Keratinocyte (primary cell): ENCODE results near the gene CDYL. TPM values are rescaled to one million over a fixed set of nuclear protein-coding genes. Genes with fewer than 3 reads are reported as not detected.
A peak's percentile ranks its signal among the peaks of the same experiment; 100 is the strongest.

Source experiments
- DNase-seq: peaks from one replicate; pipeline ENCODE4 v3.0.0-alpha.2; 2011; ENCODE audit warnings: low read depth, missing footprints, low spot score
- FAIRE-seq: peaks from 2 replicates; lab custom pipeline; 2011; peaks lifted over from hg19 to GRCh38; lab: Jason Lieb, UNC
- H2AFZ ChIP-seq: 2 replicates; pipeline ENCODE4 v1.6.0; 2012; ENCODE audit warnings: low read length, control low read depth, inconsistent platforms; ENCODE audit not compliant: control insufficient read depth
- H3K27ac ChIP-seq: 2 replicates; pipeline ENCODE4 v1.5.1; 2011; ENCODE audit warnings: low read length; ENCODE audit not compliant: control insufficient read depth, insufficient read depth
- H3K27me3 ChIP-seq: 3 replicates; pipeline ENCODE4 v1.6.0; 2011; ENCODE audit warnings: low read length; ENCODE audit not compliant: control insufficient read depth, insufficient read depth; ENCODE audit errors: extremely low read depth
- H3K36me3 ChIP-seq, 2 experiments: 2 replicates in 1 of 2; 3 replicates in 1 of 2; pipeline ENCODE4 v1.5.1; 2011; ENCODE audit warnings: low read length in 2 of 2, mild to moderate bottlenecking in 1 of 2; ENCODE audit not compliant: control insufficient read depth in 2 of 2, insufficient read depth in 2 of 2; ENCODE audit errors: extremely low read depth in 1 of 2
- H3K4me1 ChIP-seq: 3 replicates; pipeline ENCODE4 v1.5.1; 2011; ENCODE audit warnings: low read length; ENCODE audit not compliant: control insufficient read depth, insufficient read depth; ENCODE audit errors: extremely low read depth
- H3K4me2 ChIP-seq: 3 replicates; pipeline ENCODE4 v1.6.0; 2011; ENCODE audit warnings: low read depth, low read length; ENCODE audit not compliant: control insufficient read depth, insufficient read depth; ENCODE audit errors: extremely low read depth
- H3K4me3 ChIP-seq, 3 experiments: fragments of 200-600 bp in 1 of 3; sonication (generic) in 1 of 3; 2 replicates in 2 of 3; 3 replicates in 1 of 3; pipeline ENCODE4 v1.5.1; 2011 to 2016; ENCODE audit warnings: low read length in 3 of 3, mild to moderate bottlenecking in 3 of 3, control low read depth in 2 of 3, inconsistent platforms in 1 of 3, low read depth in 1 of 3, mixed read lengths in 1 of 3, mixed run types in 1 of 3, moderate library complexity in 1 of 3; ENCODE audit not compliant: control insufficient read depth in 2 of 3, insufficient read depth in 2 of 3; ENCODE audit errors: extremely low read depth in 1 of 3
- H3K79me2 ChIP-seq: 2 replicates; pipeline ENCODE4 v1.6.0; 2012; ENCODE audit warnings: low read length; ENCODE audit not compliant: control insufficient read depth, insufficient read depth
- H3K9ac ChIP-seq: 3 replicates; pipeline ENCODE4 v1.6.0; 2011; ENCODE audit warnings: low read length; ENCODE audit not compliant: control insufficient read depth, insufficient read depth; ENCODE audit errors: extremely low read depth
- H3K9me1 ChIP-seq: 3 replicates; pipeline ENCODE4 v1.6.0; 2011; ENCODE audit warnings: low read length; ENCODE audit not compliant: control insufficient read depth, insufficient read depth; ENCODE audit errors: extremely low read depth
- H3K9me3 ChIP-seq: 2 replicates; pipeline ENCODE4 v1.5.1; 2012; ENCODE audit warnings: low read depth, low read length; ENCODE audit not compliant: control insufficient read depth
- H4K20me1 ChIP-seq: 3 replicates; pipeline ENCODE4 v1.6.0; 2011; ENCODE audit warnings: low read length; ENCODE audit not compliant: control insufficient read depth, insufficient read depth; ENCODE audit errors: extremely low read depth
- EZH2 ChIP-seq: IDR thresholded peaks from one replicate; pipeline ENCODE4 v1.6.1; 2012; ENCODE audit warnings: inconsistent platforms, mild to moderate bottlenecking, low read length, moderate library complexity
- dilution Hi-C: fragments of 300-500 bp; cut with MboI; formaldehyde crosslinking; loops from one replicate; pipeline ENCODE4 v1.7.0; 2020; ENCODE audit warnings: low sequenced_read_pairs; ENCODE audit not compliant: extremely low pct_ligation_motif_present
- polyA plus RNA-seq, 5 experiments: library from polyadenylated mRNA; depleted of rRNA in 3 of 5; stranded (reverse) in 3 of 5; stranded (forward) in 1 of 5; unstranded in 1 of 5; fragments of >200 nt; gene quantifications; 1 replicate in 1 of 5; 2 replicates in 3 of 5; 3 replicates in 1 of 5; pipeline versions ENCODE4 v1.2.1 to v1.2.3, GENCODE V29; 2011 to 2012; ENCODE audit warnings: missing spikeins in 2 of 5, low read depth in 1 of 5, low replicate concordance in 1 of 5
- TF ChIP-seq, protein P1 (sequence below), 3 experiments: IDR thresholded peaks in 1 of 3; conservative IDR thresholded peaks in 1 of 3; optimal IDR thresholded peaks in 1 of 3; 2 replicates in 2 of 3; 3 replicates in 1 of 3; pipeline versions ENCODE3 to v1.5.1; 2011; ENCODE audit warnings: low read length in 3 of 3, mild to moderate bottlenecking in 3 of 3, moderate library complexity in 2 of 3, control low read depth in 1 of 3, inconsistent platforms in 1 of 3; ENCODE audit not compliant: insufficient read depth in 2 of 3; ENCODE audit errors: extremely low read depth in 1 of 3

Gene CDYL
- polyA plus RNA-seq, 1 donor (not counting 4 experiments of a cell fraction or from before 2014, with no cell fraction given) = 48.0 TPM

DNA sequence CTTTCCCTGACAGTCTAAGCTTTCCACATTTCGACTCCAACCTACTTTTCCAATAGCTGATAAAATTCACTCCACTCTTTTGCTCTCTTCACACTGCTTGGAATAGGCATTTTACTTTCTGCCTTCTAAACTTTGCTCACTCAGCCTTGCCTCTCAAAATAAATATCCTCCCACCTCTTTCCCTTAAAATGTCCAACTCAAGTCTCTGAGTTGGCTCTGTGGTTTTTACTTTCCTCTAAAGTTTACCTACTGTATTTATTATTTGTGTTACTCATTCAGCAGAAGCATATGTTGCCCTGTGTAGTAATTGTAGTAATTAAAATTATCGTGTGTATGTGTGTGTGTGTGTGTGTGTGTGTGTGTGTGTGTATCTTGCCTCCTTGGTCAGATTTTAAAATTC lies 20.0 kb upstream of the CDYL start:
- H3K9me1 ChIP-seq = no peaks in the 10 kb centered on the region
- no peaks in the 10 kb centered on the region for H3K36me3 ChIP-seq
- H3K9me3 ChIP-seq = no peaks in the 10 kb centered on the region
- H3K27me3 ChIP-seq = no peaks in the 10 kb centered on the region
- H3K27ac ChIP-seq = no peak overlapping the region
- DNase-seq = no peak
- no peaks in the 10 kb centered on the region for H3K79me2 ChIP-seq
- H3K4me2 ChIP-seq = no peak overlapping the region
- no peak overlapping the region for H3K4me3 ChIP-seq
- no peak overlapping the region for H3K9ac ChIP-seq
- TF ChIP-seq EZH2 = no peak
- TF ChIP-seq, protein P1, sequence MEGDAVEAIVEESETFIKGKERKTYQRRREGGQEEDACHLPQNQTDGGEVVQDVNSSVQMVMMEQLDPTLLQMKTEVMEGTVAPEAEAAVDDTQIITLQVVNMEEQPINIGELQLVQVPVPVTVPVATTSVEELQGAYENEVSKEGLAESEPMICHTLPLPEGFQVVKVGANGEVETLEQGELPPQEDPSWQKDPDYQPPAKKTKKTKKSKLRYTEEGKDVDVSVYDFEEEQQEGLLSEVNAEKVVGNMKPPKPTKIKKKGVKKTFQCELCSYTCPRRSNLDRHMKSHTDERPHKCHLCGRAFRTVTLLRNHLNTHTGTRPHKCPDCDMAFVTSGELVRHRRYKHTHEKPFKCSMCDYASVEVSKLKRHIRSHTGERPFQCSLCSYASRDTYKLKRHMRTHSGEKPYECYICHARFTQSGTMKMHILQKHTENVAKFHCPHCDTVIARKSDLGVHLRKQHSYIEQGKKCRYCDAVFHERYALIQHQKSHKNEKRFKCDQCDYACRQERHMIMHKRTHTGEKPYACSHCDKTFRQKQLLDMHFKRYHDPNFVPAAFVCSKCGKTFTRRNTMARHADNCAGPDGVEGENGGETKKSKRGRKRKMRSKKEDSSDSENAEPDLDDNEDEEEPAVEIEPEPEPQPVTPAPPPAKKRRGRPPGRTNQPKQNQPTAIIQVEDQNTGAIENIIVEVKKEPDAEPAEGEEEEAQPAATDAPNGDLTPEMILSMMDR (optimal IDR thresholded peaks at IDR 0.05 in 1 of 3, IDR thresholded peaks at IDR 0.05 in 1 of 3, conservative IDR thresholded peaks at IDR 0.05 in 1 of 3; ENCODE audit: extremely low read depth in 1 of 3, insufficient read depth in 2 of 3, low read length in 3 of 3) = no peak
- no peak overlapping the region for H2AFZ ChIP-seq
- H3K4me1 ChIP-seq = no peaks in the 10 kb centered on the region
- no peaks in the 10 kb centered on the region for H4K20me1 ChIP-seq
- dilution Hi-C loops = no loop called here
- peak; percentile 5 for FAIRE-seq

GRCh38 chr6:4759997-4760396 lies 16.2 kb upstream of the CDYL start:
- Histone ChIP-seq H3K9me1 (no peaks in the 10 kb centered on the region), H3K4me2 (no peak overlapping the region), H3K79me2 (no peaks in the 10 kb centered on the region), H3K9me3 (no peaks in the 10 kb centered on the region), H3K27ac (no peak overlapping the region), H3K4me3 (no peak overlapping the region), H3K9ac (no peak overlapping the region), H3K27me3 (no peaks in the 10 kb centered on the region), H2AFZ (no peak overlapping the region), H3K4me1 (no peaks in the 10 kb centered on the region), H4K20me1 (no peaks in the 10 kb centered on the region), H3K36me3 (no peaks in the 10 kb centered on the region)
- no peak for DNase-seq
- TF ChIP-seq EZH2 = no peak
- TF ChIP-seq, protein P1 (optimal IDR thresholded peaks at IDR 0.05 in 1 of 3, IDR thresholded peaks at IDR 0.05 in 1 of 3, conservative IDR thresholded peaks at IDR 0.05 in 1 of 3; ENCODE audit: extremely low read depth in 1 of 3, insufficient read depth in 2 of 3, low read length in 3 of 3) = no peak
- dilution Hi-C loops = no loop called here
- FAIRE-seq = no peak
